HG02610 (cell line): ENCODE measurements around the gene MED22.
"Not testable (repeated sequence)": the region's sequence is repeated elsewhere in the genome, so short reads cannot be mapped to it uniquely, and the experiment has no call there.

ENCODE experiments used
- ATAC-seq: cut with Tn5 transposase; IDR thresholded peaks from one replicate; pipeline ENCODE4 v1.9.1; 2021; ENCODE audit warnings: mild to moderate bottlenecking, moderate library complexity; ENCODE audit not compliant: unreplicated experiment

Gene MED22

DNA sequence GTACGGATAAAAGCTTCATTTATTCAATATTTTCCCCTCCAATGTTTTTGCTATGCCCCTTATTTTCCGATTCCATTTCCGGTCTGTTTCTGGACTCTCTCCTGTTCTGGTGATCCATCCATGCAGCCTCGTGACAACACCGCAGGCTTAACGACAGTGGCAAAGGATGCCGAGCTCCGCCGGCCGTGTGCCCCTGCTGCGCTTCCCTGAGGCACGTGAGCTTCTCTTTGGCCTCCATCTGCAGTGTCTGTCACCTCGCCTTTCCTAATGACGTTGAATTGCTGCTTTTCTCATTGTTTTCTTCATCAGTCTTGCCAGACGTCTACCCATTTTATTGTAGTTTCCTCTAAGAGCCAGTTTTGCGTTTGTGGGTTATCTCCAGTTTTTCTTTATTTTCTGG is 40.6 kb downstream of the MED22 start:
- ATAC-seq: no peak

DNA sequence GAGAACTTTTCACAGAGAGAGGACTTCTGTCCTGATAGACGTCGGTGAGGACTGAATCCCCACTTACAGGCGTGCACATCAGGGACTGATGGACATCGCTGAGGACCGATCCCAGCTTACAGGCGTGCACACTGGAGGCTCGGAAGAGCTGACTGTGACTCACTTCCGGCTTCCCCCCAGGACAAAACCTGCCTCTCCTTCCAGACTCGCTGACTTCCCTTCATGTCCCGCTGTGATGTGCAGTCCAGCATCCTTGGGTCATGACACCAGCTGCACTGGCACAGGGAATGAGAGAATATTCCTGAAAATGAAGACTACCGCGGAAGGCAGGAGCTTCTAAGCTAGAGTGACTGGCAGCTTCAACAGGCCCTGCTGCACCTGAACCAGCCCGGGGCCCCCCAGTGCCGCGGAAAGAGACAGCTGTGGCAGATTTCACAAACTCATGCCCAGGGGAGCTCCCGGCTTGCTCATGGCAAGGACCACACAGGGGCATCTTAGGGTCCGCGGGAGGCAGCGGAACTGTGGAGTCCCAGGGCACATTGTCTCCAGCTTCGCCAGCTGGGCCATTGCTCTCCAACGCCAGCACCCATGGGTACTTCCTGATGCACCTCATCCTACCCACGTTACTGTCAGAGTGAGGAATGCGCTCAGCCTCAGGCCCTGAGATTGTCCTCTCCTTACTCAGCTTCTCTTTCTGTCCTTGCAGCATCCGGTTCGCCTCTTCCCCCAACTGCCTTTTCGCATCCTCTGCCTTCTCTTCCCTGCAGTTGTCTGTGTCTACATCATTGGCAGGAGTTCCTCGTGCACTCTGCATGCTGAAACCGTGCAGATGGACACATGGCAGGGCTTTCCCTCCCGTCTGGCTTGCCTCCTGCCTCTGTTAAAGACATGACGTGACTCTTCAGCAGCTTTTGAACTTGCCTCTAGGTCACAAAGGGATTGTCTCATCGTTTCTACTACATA is 41.4 kb downstream of the MED22 start:
- no peak for ATAC-seq

GRCh38 chr9:133305731-133306130 is 42.2 kb downstream of the MED22 start:
- ATAC-seq: no peak

DNA sequence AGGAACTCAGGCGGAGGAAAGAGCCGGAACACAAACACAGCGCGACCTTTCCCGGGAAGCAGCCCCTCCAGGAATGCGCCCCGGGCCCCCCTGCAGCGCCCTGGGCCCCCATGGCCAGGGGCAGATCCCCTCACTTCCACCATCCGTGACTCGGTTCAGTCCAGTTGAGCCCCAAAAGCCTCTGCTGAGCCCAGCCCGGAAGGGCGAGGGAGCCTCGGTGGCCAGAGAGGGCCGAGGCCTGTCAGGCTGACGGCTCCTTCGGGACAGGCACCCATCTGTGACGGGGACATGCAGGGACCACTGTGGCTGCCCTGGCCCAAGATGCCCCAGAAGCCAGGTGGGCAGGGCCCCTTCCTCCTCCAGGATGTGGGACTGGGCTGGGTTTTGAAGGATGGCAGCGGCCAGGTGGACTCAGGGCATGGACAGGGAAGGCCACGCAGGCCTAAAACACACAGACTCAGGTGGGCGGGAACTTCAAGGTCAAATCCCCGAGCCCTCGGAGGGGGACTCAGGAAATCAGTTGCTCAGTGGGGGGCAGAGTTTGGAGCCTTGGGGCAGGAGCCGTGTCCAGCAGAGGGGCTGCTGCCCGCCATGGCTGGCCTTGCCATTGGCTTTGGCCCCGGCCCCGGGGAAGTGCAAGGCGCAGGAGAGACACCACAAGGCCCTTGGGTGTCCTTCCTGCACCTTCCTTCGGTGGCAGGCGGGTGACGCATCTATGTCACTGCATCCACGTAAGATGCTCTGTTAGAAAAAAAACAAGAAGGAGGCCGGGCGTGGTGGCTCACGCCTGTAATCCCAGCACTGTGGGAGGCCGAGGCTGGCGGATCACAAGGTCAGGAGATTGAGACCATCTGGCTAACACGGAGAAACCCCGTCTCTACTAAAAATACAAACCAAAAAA is 43.2 kb downstream of the MED22 start:
- no peak for ATAC-seq

DNA sequence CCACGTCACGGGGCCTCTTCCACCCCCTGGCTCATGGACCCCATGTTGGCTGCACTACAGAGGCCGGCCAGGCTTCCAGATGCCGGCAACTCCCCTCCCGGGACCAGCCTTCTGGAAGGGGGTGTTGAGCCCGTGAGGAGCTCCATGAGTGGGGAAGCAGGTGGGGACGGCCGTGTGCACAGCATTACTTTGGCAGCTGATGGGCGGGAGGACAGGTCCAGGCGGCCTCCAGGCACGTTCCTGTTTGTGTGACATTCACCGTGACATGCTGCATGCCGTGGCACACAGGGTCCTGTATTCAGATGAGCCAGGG is 43.8 kb downstream of the MED22 start:
- ATAC-seq: no peak

GRCh38 chr9:133303266-133304157 is 44.4 kb downstream of the MED22 start:
- no peak for ATAC-seq

- ATAC-seq: no peak
These were observed 46.4 kb downstream of the MED22 start for GRCh38 chr9:133301253-133302230.

DNA sequence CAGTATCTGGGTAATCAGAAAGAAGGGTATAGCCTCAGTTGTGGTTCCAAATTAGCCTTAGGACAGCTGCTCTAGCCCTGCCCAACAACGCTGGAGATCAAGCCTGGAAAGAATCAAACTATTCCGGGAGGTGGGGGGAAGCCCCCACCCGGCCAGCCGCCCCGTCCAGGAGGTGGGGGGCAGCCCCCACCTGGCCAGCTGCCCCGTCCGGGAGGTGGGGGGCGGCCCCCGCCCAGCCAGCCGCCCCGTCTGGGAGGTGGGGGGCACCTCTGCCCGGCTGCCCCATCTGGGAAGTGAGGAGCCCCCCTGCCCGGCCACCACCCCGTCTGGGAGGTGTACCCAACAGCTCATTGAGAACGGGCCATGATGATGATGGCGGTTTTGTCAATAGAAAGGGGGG is 47.9 kb downstream of the MED22 start:
- not testable (repeated sequence) for ATAC-seq

- ATAC-seq: no peak
These were observed 53.7 kb downstream of the MED22 start for GRCh38 chr9:133294257-133294656.

GRCh38 chr9:133290751-133291302 is 57.1 kb downstream of the MED22 start:
- ATAC-seq: no peak
